ACHN (cell line): ENCODE results near the gene YWHAE.
A peak's percentile ranks its signal among the peaks of the same experiment; 100 is the strongest.
"Not testable (repeated sequence)": the region's sequence is repeated elsewhere in the genome, so short reads cannot be mapped to it uniquely, and the experiment has no call there.

ENCODE experiments used
- DNase-seq: peaks from one replicate; pipeline ENCODE4 v3.0.0-alpha.2; 2015
- in situ Hi-C: cut with HindIII; loops from 2 replicates; pipeline ENCODE4 v1.10.0; 2017; ENCODE audit warnings: low sequenced_read_pairs, low pct_ligation_motif_present, low pct_unique_long_range_greater_than_20kb

Gene YWHAE

GRCh38 chr17:1379208-1379929, 20.7 kb downstream of the YWHAE start:
- in situ Hi-C loops, result no loop called here
- no peak for DNase-seq

GRCh38 chr17:1378476-1378860, 21.6 kb downstream of the YWHAE start:
- DNase-seq, in situ Hi-C loops: not testable (repeated sequence)

- no peak for DNase-seq
- in situ Hi-C loops, result no loop called here
Measured at GRCh38 chr17:1377334-1377733, 22.7 kb downstream of the YWHAE start.

GRCh38 chr17:1376061-1376460, 24.0 kb downstream of the YWHAE start:
- in situ Hi-C loops, result no loop called here
- no peak for DNase-seq

GRCh38 chr17:1375615-1376014, 24.4 kb downstream of the YWHAE start:
- DNase-seq, result no peak
- in situ Hi-C loops, result no loop called here

GRCh38 chr17:1374431-1375177, 25.4 kb downstream of the YWHAE start:
- in situ Hi-C loops, result no loop called here
- no peak for DNase-seq

GRCh38 chr17:1373707-1374237, 26.2 kb downstream of the YWHAE start:
- DNase-seq, result no peak
- in situ Hi-C loops, result no loop called here

- in situ Hi-C loops, result no loop called here
- DNase-seq, result no peak
Measured at GRCh38 chr17:1372618-1373017, 27.4 kb downstream of the YWHAE start.

- in situ Hi-C loops, result no loop called here
- DNase-seq, result no peak
Measured at GRCh38 chr17:1371893-1372590, 28.0 kb downstream of the YWHAE start.

- in situ Hi-C loops, result no loop called here
- no peak for DNase-seq
Measured at GRCh38 chr17:1368588-1368987, 31.4 kb downstream of the YWHAE start.

GRCh38 chr17:1367351-1367745, 32.7 kb downstream of the YWHAE start:
- DNase-seq, result no peak
- in situ Hi-C loops, result no loop called here

GRCh38 chr17:1366234-1366633, 33.8 kb downstream of the YWHAE start:
- in situ Hi-C loops, result no loop called here
- no peak for DNase-seq

- in situ Hi-C loops, result no loop called here
- DNase-seq, result peak; percentile 87
Measured at GRCh38 chr17:1365445-1366039, 34.5 kb downstream of the YWHAE start.

- in situ Hi-C loops, result no loop called here
- no peak for DNase-seq
Measured at GRCh38 chr17:1362964-1363363, 37.1 kb downstream of the YWHAE start.

- no peak for DNase-seq
- in situ Hi-C loops, result no loop called here
Measured at GRCh38 chr17:1362065-1362848, 37.8 kb downstream of the YWHAE start.

- in situ Hi-C loops, result no loop called here
- DNase-seq, result no peak
Measured at GRCh38 chr17:1360975-1361374, 39.0 kb downstream of the YWHAE start.

- DNase-seq, in situ Hi-C loops: not testable (repeated sequence)
Measured at GRCh38 chr17:1360315-1360714, 39.7 kb downstream of the YWHAE start.

GRCh38 chr17:1354030-1354429, 46.0 kb downstream of the YWHAE start:
- no peak for DNase-seq
- in situ Hi-C loops, result no loop called here
